ENCODE results near the gene PHC3.

Gene PHC3

GRCh38 chr3:170078620-170079281, 102.8 kb downstream of the PHC3 start:
- no peak for DNase-seq (ENCODE audit: low read depth)

GRCh38 chr3:170077361-170077760, 104.2 kb downstream of the PHC3 start:
- no peak for DNase-seq (ENCODE audit: low read depth)

GRCh38 chr3:170076715-170077238, 104.8 kb downstream of the PHC3 start:
- no peak for DNase-seq (ENCODE audit: low read depth)

GRCh38 chr3:170075441-170076091, 106.0 kb downstream of the PHC3 start:
- no peak for DNase-seq (ENCODE audit: low read depth)

- no peak for DNase-seq (ENCODE audit: low read depth)
Measured at GRCh38 chr3:170064108-170064507, 117.4 kb downstream of the PHC3 start.

GRCh38 chr3:170063691-170064090, 117.8 kb downstream of the PHC3 start:
- DNase-seq (ENCODE audit: low read depth): no peak

- no peak for DNase-seq (ENCODE audit: low read depth)
Measured at GRCh38 chr3:170062769-170063168, 118.8 kb downstream of the PHC3 start.

GRCh38 chr3:170062068-170062467, 119.5 kb downstream of the PHC3 start:
- no peak for DNase-seq (ENCODE audit: low read depth)

GRCh38 chr3:170059447-170059846, 122.1 kb downstream of the PHC3 start:
- DNase-seq (ENCODE audit: low read depth): no peak

GRCh38 chr3:170058127-170058526, 123.4 kb downstream of the PHC3 start:
- DNase-seq (ENCODE audit: low read depth): no peak

GRCh38 chr3:170057550-170057949, 124.0 kb downstream of the PHC3 start:
- DNase-seq (ENCODE audit: low read depth): no peak

- no peak for DNase-seq (ENCODE audit: low read depth)
Measured at GRCh38 chr3:170056710-170057454, 124.7 kb downstream of the PHC3 start.

- DNase-seq (ENCODE audit: low read depth): no peak
Measured at GRCh38 chr3:170055209-170055608, 126.3 kb downstream of the PHC3 start.

GRCh38 chr3:170054204-170054603, 127.3 kb downstream of the PHC3 start:
- no peak for DNase-seq (ENCODE audit: low read depth)

GRCh38 chr3:170052398-170052797, 129.1 kb downstream of the PHC3 start:
- DNase-seq (ENCODE audit: low read depth): no peak

- DNase-seq (ENCODE audit: low read depth): no peak
Measured at GRCh38 chr3:170050753-170051152, 130.8 kb downstream of the PHC3 start.

GRCh38 chr3:170049146-170050000, 132.2 kb downstream of the PHC3 start:
- DNase-seq (ENCODE audit: low read depth): no peak

- no peak for DNase-seq (ENCODE audit: low read depth)
Measured at GRCh38 chr3:170047133-170047404, 134.5 kb downstream of the PHC3 start.

GRCh38 chr3:170046269-170047132, 135.0 kb downstream of the PHC3 start:
- no peak for DNase-seq (ENCODE audit: low read depth)

- no peak for DNase-seq (ENCODE audit: low read depth)
Measured at GRCh38 chr3:170044795-170045244, 136.7 kb downstream of the PHC3 start.

GRCh38 chr3:170044271-170044670, 137.3 kb downstream of the PHC3 start:
- no peak for DNase-seq (ENCODE audit: low read depth)
